Neuronal stem cell (in vitro differentiated cells): ENCODE measurements around the gene PCYOX1L.

Experiments used
- DNase-seq: peaks from one replicate; pipeline ENCODE4 v3.0.0-alpha.2; 2013; ENCODE audit warnings: low spot score
- H2AFZ ChIP-seq: one replicate; pipeline ENCODE4 v1.6.1; 2013; ENCODE audit warnings: mild to moderate bottlenecking, low read length, inconsistent platforms
- H2AK5ac ChIP-seq: 2 replicates; pipeline ENCODE4 v1.6.1; 2013; ENCODE audit warnings: low read depth, mild to moderate bottlenecking, inconsistent platforms, low read length, moderate library complexity, mixed read lengths
- H2BK120ac ChIP-seq: 2 replicates; pipeline ENCODE4 v1.6.1; 2013; ENCODE audit warnings: low read depth, mild to moderate bottlenecking, inconsistent platforms, low read length, moderate library complexity, mixed read lengths
- H2BK12ac ChIP-seq: one replicate; pipeline ENCODE4 v1.6.1; 2013; ENCODE audit warnings: low read length, inconsistent platforms
- H2BK15ac ChIP-seq: 2 replicates; pipeline ENCODE4 v1.6.1; 2013; ENCODE audit warnings: mild to moderate bottlenecking, low read length, inconsistent platforms, mixed read lengths
- H2BK5ac ChIP-seq: one replicate; pipeline ENCODE4 v1.6.1; 2013; ENCODE audit warnings: inconsistent platforms, mild to moderate bottlenecking, low read length, moderate library complexity
- H3K14ac ChIP-seq: one replicate; pipeline ENCODE4 v1.6.1; 2013; ENCODE audit warnings: low read length, inconsistent platforms
- H3K18ac ChIP-seq: 2 replicates; pipeline ENCODE4 v1.6.1; 2013; ENCODE audit warnings: low read length, inconsistent platforms
- H3K23ac ChIP-seq: 2 replicates; pipeline ENCODE4 v1.6.1; 2013; ENCODE audit warnings: low read depth, mild to moderate bottlenecking, mixed read lengths, low read length, inconsistent platforms; ENCODE audit not compliant: poor library complexity
- H3K27ac ChIP-seq: replicated peaks from 3 replicates; pipeline ENCODE4 v1.5.1; 2013; ENCODE audit warnings: low read length, inconsistent platforms
- H3K27me3 ChIP-seq, 3 experiments: 2 replicates each; pipeline ENCODE4 v1.6.1; 2013; ENCODE audit warnings: low read length in 3 of 3, mild to moderate bottlenecking in 2 of 3, inconsistent platforms in 1 of 3, low read depth in 1 of 3, mixed read lengths in 1 of 3, moderate library complexity in 1 of 3; ENCODE audit not compliant: control insufficient read depth in 3 of 3, insufficient read depth in 3 of 3
- H3K36me3 ChIP-seq, 2 donors: replicated peaks in 1 of 2; 2 replicates each; pipeline ENCODE4 v1.6.1; 2013; ENCODE audit warnings: low read length in 2 of 2; ENCODE audit not compliant: control insufficient read depth in 2 of 2, insufficient read depth in 2 of 2
- H3K4ac ChIP-seq: 2 replicates; pipeline ENCODE4 v1.6.1; 2013; ENCODE audit warnings: inconsistent platforms, mild to moderate bottlenecking, low read length, moderate library complexity
- H3K4me1 ChIP-seq, 2 donors: 1 replicate in 1 of 2; 2 replicates in 1 of 2; pipeline ENCODE4 v1.6.1; 2013; ENCODE audit warnings: low read length in 2 of 2, low read depth in 1 of 2; ENCODE audit not compliant: control insufficient read depth in 2 of 2, insufficient read depth in 1 of 2
- H3K4me2 ChIP-seq: one replicate; pipeline ENCODE4 v1.6.1; 2013; ENCODE audit warnings: mild to moderate bottlenecking, low read length, inconsistent platforms; ENCODE audit not compliant: insufficient read depth, poor library complexity, severe bottlenecking
- H3K4me3 ChIP-seq, 2 donors: 2 replicates each; pipeline ENCODE4 v1.5.1; 2013; ENCODE audit warnings: low read length in 2 of 2, mild to moderate bottlenecking in 2 of 2, inconsistent platforms in 1 of 2, moderate library complexity in 1 of 2
- H3K79me1 ChIP-seq: one replicate; pipeline ENCODE4 v1.6.1; 2013; ENCODE audit warnings: low read depth, mild to moderate bottlenecking, inconsistent platforms, low read length, moderate library complexity
- H3K9ac ChIP-seq: one replicate; pipeline ENCODE4 v1.6.1; 2013; ENCODE audit warnings: mild to moderate bottlenecking, low read depth, low read length, inconsistent platforms; ENCODE audit not compliant: poor library complexity
- H3K9me3 ChIP-seq, 2 donors: replicated peaks in 1 of 2; 2 replicates each; pipeline versions ENCODE3 to v1.6.1; 2013; ENCODE audit warnings: low read length in 2 of 2, mild to moderate bottlenecking in 2 of 2, inconsistent platforms in 1 of 2, low read depth in 1 of 2, mixed read lengths in 1 of 2, moderate library complexity in 1 of 2; ENCODE audit not compliant: control insufficient read depth in 2 of 2, insufficient read depth in 1 of 2
- H4K8ac ChIP-seq: one replicate; pipeline ENCODE4 v1.6.1; 2013; ENCODE audit warnings: low read depth, mild to moderate bottlenecking, inconsistent platforms, low read length, moderate library complexity
- H4K91ac ChIP-seq: one replicate; pipeline ENCODE4 v1.6.1; 2013; ENCODE audit warnings: low read length, low read depth, mild to moderate bottlenecking, inconsistent platforms; ENCODE audit not compliant: poor library complexity
- WGBS, 2 donors: extraction: QIAGEN DNeasy Blood & Tissue Kit; methylation state at CpG; one replicate each; pipeline ENCODE4 v1.1.7; 2013; ENCODE audit warnings: missing lambda C conversion rate in 2 of 2, mixed read lengths in 1 of 2; ENCODE audit not compliant: insufficient read length in 2 of 2, insufficient replicate concordance in 1 of 2; ENCODE audit errors: extremely low coverage in 2 of 2; 5-methylcytosine and 5-hydroxymethylcytosine counted together

PCYOX1L gene

DNA sequence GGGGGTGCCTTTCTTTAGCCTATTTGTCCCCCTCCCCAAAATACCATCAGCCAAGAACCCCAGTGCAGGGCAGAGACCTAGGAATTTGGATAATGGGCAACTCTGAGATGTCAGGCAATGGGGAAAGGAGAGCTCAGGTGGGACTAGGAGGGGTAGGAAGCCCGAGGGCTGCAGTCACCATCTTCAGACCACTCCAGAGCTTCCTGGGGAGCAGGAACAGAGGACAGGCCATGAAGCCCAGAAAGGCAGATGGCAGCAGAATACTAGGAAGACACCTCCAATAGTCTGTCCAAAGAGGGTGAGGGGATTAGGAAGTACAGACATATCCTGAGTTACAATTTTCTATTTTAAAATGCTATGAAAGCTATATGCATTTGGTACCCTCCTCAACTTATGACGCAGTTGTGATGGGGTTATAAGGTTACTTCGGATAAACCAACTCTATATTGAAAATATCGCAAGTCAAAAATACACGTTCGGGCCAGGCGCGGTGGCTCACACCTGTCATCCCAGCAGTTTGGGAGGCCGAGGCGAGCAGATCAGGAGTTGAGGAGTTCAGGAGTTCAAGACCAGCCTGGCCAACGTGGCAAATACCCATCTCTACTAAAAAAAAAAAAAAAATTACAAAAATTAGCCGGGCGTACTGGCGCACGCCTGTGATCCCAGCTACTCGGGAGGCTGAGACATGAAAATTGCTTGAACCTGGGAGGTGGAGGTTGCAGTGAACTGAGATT is 55.8 kb downstream of the PCYOX1L start:
- Histone ChIP-seq H3K9ac (no peak overlapping the region), H2BK5ac (peak overlapping the region; percentile 19), H3K27ac (no peak overlapping the region), H3K4me2 (no peak overlapping the region), H4K91ac (no peak overlapping the region), H2AFZ (no peak overlapping the region), H2BK120ac (peak overlapping the region; percentile 9), H3K36me3 (no peaks in the 10 kb centered on the region), H2BK15ac (no peak overlapping the region), H3K4ac (no peak overlapping the region), H4K8ac (no peak overlapping the region), H3K4me3 (no peak overlapping the region), H3K18ac (no peak overlapping the region), H3K9me3 (no peaks in the 10 kb centered on the region), H3K4me1 (peaks cover 9 to 12% of the 10 kb centered on the region in 2 donors), H3K79me1 (no peaks in the 10 kb centered on the region), H2AK5ac (no peak overlapping the region), H2BK12ac (no peak overlapping the region), H3K14ac (no peak overlapping the region), H3K27me3 (peaks cover 0 to 7% (median 0%) of the 10 kb centered on the region in 3 experiments), H3K23ac (no peak overlapping the region)
- DNase-seq = no peak
- WGBS, 2 donors = no CpG with 5 or more reads among the region's 16 CpGs

DNA sequence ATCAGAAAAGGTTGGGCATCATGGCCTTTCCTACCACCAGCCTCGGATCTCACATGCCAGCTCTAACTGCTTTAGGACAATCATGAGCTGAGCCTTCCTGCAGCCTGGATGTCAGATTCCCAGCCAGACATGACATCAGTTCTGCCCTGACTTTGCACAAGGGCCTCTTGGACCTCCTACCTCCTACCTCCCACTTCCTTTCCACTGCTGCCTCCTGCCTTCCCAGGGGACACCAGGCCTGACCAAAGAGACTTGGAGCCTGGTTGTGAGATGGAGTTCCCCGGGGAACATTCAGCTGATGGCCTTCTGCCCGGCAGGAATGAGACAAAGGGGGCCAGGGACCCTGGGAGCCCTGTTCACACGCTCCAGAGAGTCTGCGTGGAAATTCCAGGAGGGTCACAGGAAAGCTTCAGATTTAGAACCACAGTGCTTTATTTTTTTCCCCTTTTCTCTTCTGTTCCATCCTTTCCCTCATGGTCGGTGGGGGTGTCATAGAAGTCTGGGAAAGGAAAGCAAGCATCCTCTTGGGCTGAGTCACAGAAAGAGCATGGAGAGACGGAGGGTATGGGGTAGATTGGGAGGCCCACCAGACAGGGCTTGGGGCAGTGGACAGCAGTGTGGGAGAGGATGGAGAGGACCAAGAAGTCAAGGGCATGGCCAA is 56.7 kb downstream of the PCYOX1L start:
- H2BK15ac ChIP-seq = no peak overlapping the region
- H3K23ac ChIP-seq = no peak overlapping the region
- no peaks in the 10 kb centered on the region for H3K79me1 ChIP-seq
- H3K36me3 ChIP-seq = no peaks in the 10 kb centered on the region
- no peak overlapping the region for H3K4me3 ChIP-seq
- H2BK5ac ChIP-seq = no peak overlapping the region
- peaks cover 9 to 10% of the 10 kb centered on the region in 2 donors for H3K4me1 ChIP-seq
- no peak overlapping the region for H3K14ac ChIP-seq
- no peak overlapping the region for H3K4me2 ChIP-seq
- no peak overlapping the region for H2BK120ac ChIP-seq
- H4K91ac ChIP-seq = no peak overlapping the region
- H3K4ac ChIP-seq = no peak overlapping the region
- H3K18ac ChIP-seq = no peak overlapping the region
- no peak overlapping the region for H4K8ac ChIP-seq
- no peaks in the 10 kb centered on the region for H3K9me3 ChIP-seq
- no CpG with 5 or more reads among the region's 7 CpGs for WGBS, 2 donors
- H2AFZ ChIP-seq = no peak overlapping the region
- no peak overlapping the region for H3K9ac ChIP-seq
- no peak overlapping the region for H2BK12ac ChIP-seq
- peaks cover 0 to 7% (median 0%) of the 10 kb centered on the region in 3 experiments for H3K27me3 ChIP-seq
- H2AK5ac ChIP-seq = no peak overlapping the region
- no peak for DNase-seq
- H3K27ac ChIP-seq = no peak overlapping the region

DNA sequence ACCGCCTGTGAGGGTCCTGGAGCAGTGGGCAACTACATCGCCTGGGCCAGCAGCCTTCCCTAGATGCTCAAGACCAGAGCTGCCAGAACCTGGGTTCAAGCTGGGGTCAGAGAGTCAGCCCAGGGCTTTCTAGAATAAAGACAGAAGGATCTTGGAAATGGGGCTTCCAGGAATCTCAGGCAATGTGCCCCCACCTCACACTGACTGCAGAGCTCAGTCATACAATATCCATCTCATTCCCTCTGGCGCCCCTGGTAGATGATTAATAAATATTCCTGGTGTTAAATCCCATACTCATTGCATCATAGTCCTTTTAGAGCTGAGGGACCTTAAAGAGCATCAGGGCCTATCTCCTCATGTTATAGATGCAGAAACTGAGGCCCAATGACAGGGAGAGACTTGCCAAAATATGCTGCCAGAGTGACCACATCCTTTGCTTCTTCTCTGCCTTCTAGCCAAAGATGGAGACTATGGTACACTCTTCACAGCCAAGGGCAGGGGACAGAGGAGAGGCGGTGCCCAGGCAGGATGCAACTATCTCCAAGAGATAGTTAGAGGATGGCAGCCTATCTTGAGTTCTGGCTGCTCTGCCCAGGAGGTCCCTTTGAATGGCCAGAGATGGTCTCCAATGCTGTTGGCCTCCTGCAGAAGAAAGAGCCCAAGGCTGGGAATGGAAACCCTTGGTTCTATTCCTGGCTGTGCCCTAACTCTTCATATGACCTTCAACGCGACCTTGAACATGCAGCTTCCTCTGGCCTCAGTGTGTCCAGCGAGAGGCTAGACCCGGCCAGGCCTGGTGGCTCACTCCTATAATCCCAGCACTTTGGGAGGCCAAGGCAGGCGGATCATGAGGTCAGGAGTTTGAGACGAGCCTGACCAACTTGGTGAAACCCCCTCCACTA is 57.5 kb downstream of the PCYOX1L start:
- no peak overlapping the region for H3K4me3 ChIP-seq
- no peak for DNase-seq
- no peak overlapping the region for H2BK15ac ChIP-seq
- no peak overlapping the region for H2BK12ac ChIP-seq
- no peaks in the 10 kb centered on the region for H3K79me1 ChIP-seq
- H4K8ac ChIP-seq = no peak overlapping the region
- no peak overlapping the region for H2BK120ac ChIP-seq
- H2AFZ ChIP-seq = no peak overlapping the region
- peaks cover 9 to 10% of the 10 kb centered on the region in 2 donors for H3K4me1 ChIP-seq
- H3K36me3 ChIP-seq = no peaks in the 10 kb centered on the region
- H3K4me2 ChIP-seq = no peak overlapping the region
- no peak overlapping the region for H2BK5ac ChIP-seq
- peak overlapping the region; percentile 81 for H2AK5ac ChIP-seq
- H3K4ac ChIP-seq = no peak overlapping the region
- H3K23ac ChIP-seq = no peak overlapping the region
- no peaks in the 10 kb centered on the region for H3K9me3 ChIP-seq
- H3K18ac ChIP-seq = no peak overlapping the region
- H3K27me3 ChIP-seq = peaks cover 0 to under 1% (median 0%) of the 10 kb centered on the region in 3 experiments
- WGBS, 2 donors = no CpG with 5 or more reads among the region's 10 CpGs
- H3K9ac ChIP-seq = no peak overlapping the region
- H3K14ac ChIP-seq = no peak overlapping the region
- H3K27ac ChIP-seq = no peak overlapping the region
- no peak overlapping the region for H4K91ac ChIP-seq
